HG02885 (cell line): ENCODE data around the gene S100A1.
"Not testable (repeated sequence)": the region's sequence is repeated elsewhere in the genome, so short reads cannot be mapped to it uniquely, and the experiment has no call there.

Experiments
- ATAC-seq: cut with Tn5 transposase; IDR thresholded peaks from one replicate; pipeline ENCODE4 v1.9.1; 2021; ENCODE audit warnings: mild to moderate bottlenecking; ENCODE audit not compliant: unreplicated experiment, poor library complexity

S100A1 gene

GRCh38 chr1:153629343-153629665 is 1.1 kb downstream of the S100A1 start:
- no peak for ATAC-seq

- no peak for ATAC-seq
Observed at GRCh38 chr1:153629971-153630370, 1.7 kb downstream of the S100A1 start.

- ATAC-seq, result no peak
Observed at GRCh38 chr1:153630384-153630783, 2.1 kb downstream of the S100A1 start.

GRCh38 chr1:153631047-153632022 is 3.1 kb downstream of the S100A1 start:
- no peak for ATAC-seq

- no peak for ATAC-seq
Observed at GRCh38 chr1:153633161-153633753, 5.0 kb downstream of the S100A1 start.

GRCh38 chr1:153633754-153634665 is 5.8 kb downstream of the S100A1 start, which contains the start of gene CHTOP:
TSS of gene CHTOP (plus strand) at chr1:153634066. CDS start at chr1:153636589, 2,523 bp downstream.
- peak; percentile 86 for ATAC-seq

GRCh38 chr1:153635872-153636271 is 7.6 kb downstream of the S100A1 start:
- ATAC-seq, result no peak

- no peak for ATAC-seq
Observed at GRCh38 chr1:153636312-153636711, 8.1 kb downstream of the S100A1 start.

- ATAC-seq, result no peak
Observed at GRCh38 chr1:153638261-153638660, 10.0 kb downstream of the S100A1 start.

GRCh38 chr1:153639280-153639679 is 11.0 kb downstream of the S100A1 start:
- no peak for ATAC-seq

GRCh38 chr1:153640213-153640612 is 12.0 kb downstream of the S100A1 start:
- not testable (repeated sequence) for ATAC-seq

GRCh38 chr1:153640861-153641260 is 12.6 kb downstream of the S100A1 start:
- ATAC-seq, result no peak

- ATAC-seq, result no peak
Observed at GRCh38 chr1:153642161-153642560, 13.9 kb downstream of the S100A1 start.

- no peak for ATAC-seq
Observed at GRCh38 chr1:153643100-153643499, 14.9 kb downstream of the S100A1 start.

- no peak for ATAC-seq
Observed at GRCh38 chr1:153643816-153644215, 15.6 kb downstream of the S100A1 start.

- ATAC-seq, result no peak
Observed at GRCh38 chr1:153646672-153647345, 18.6 kb downstream of the S100A1 start.

GRCh38 chr1:153647346-153647714 is 19.1 kb downstream of the S100A1 start:
- no peak for ATAC-seq

GRCh38 chr1:153648000-153648643 is 19.9 kb downstream of the S100A1 start:
- no peak for ATAC-seq

- no peak for ATAC-seq
Observed at GRCh38 chr1:153649137-153649862, 21.1 kb downstream of the S100A1 start.
